Measurements from ENCODE around the gene TLL1.

TLL1 gene

GRCh38 chr4:165982934-165983333 lies 109.9 kb downstream of the TLL1 start:
- DNase-seq, result no peak

GRCh38 chr4:165986956-165987698 lies 114.1 kb downstream of the TLL1 start:
- DNase-seq, result no peak

- no peak for DNase-seq
These were observed 118.5 kb downstream of the TLL1 start for GRCh38 chr4:165991325-165992180.

- no peak for DNase-seq
These were observed 119.2 kb downstream of the TLL1 start for GRCh38 chr4:165992283-165992682.

- DNase-seq, result no peak
These were observed 121.7 kb downstream of the TLL1 start for GRCh38 chr4:165994701-165995100.

GRCh38 chr4:166003811-166004210 lies 130.8 kb downstream of the TLL1 start:
- no peak for DNase-seq

GRCh38 chr4:166006217-166006616 lies 133.2 kb downstream of the TLL1 start:
- no peak for DNase-seq

GRCh38 chr4:166008510-166008909 lies 135.5 kb downstream of the TLL1 start:
- no peak for DNase-seq

GRCh38 chr4:166012129-166013030 lies 139.3 kb downstream of the TLL1 start:
- DNase-seq, result no peak

GRCh38 chr4:166014411-166014810 lies 141.4 kb downstream of the TLL1 start:
- DNase-seq, result no peak

- DNase-seq, result no peak
These were observed 144.8 kb downstream of the TLL1 start for GRCh38 chr4:166017804-166018203.

GRCh38 chr4:166019441-166020220 lies 146.6 kb downstream of the TLL1 start:
- no peak for DNase-seq

GRCh38 chr4:166021617-166022016 lies 148.6 kb downstream of the TLL1 start:
- no peak for DNase-seq

GRCh38 chr4:166034965-166035364 lies 161.9 kb downstream of the TLL1 start:
- no peak for DNase-seq

GRCh38 chr4:166039822-166040221 lies 166.8 kb downstream of the TLL1 start:
- DNase-seq, result no peak

- DNase-seq, result no peak
These were observed 169.5 kb downstream of the TLL1 start for GRCh38 chr4:166042510-166043055.

- no peak for DNase-seq
These were observed 170.8 kb downstream of the TLL1 start for GRCh38 chr4:166043801-166044200.

- no peak for DNase-seq
These were observed 171.8 kb downstream of the TLL1 start for GRCh38 chr4:166044871-166045270.

GRCh38 chr4:166045457-166045856 lies 172.4 kb downstream of the TLL1 start:
- DNase-seq, result no peak

GRCh38 chr4:166049036-166049435 lies 176.0 kb downstream of the TLL1 start:
- no peak for DNase-seq

GRCh38 chr4:166064721-166065120 lies 191.7 kb downstream of the TLL1 start:
- DNase-seq, result no peak

GRCh38 chr4:166065324-166065723 lies 192.3 kb downstream of the TLL1 start:
- no peak for DNase-seq

Data from NCI-H1436 (cell line).